IPS-18a (cell line): ENCODE data around the gene TMEM107.

Experiments used
- H3K27ac ChIP-seq: one replicate; pipeline ENCODE4 v1.5.1; 2013; ENCODE audit warnings: low read length
- H3K27me3 ChIP-seq: one replicate; pipeline ENCODE4 v1.6.1; 2013; ENCODE audit warnings: mild to moderate bottlenecking, low read length; ENCODE audit not compliant: control insufficient read depth, insufficient read depth
- H3K36me3 ChIP-seq: one replicate; pipeline ENCODE4 v1.6.1; 2013; ENCODE audit warnings: low read depth, low read length; ENCODE audit not compliant: control insufficient read depth
- H3K4me1 ChIP-seq: one replicate; pipeline ENCODE4 v1.6.1; 2013; ENCODE audit warnings: low read depth, low read length; ENCODE audit not compliant: control insufficient read depth
- H3K4me3 ChIP-seq: one replicate; pipeline ENCODE4 v1.5.1; 2013; ENCODE audit warnings: low read length
- H3K9ac ChIP-seq: one replicate; pipeline ENCODE4 v1.6.1; 2013; ENCODE audit warnings: mild to moderate bottlenecking, low read length, moderate library complexity
- H3K9me3 ChIP-seq: one replicate; pipeline ENCODE4 v1.6.1; 2013; ENCODE audit warnings: low read depth, low read length; ENCODE audit not compliant: control insufficient read depth

TMEM107 gene

GRCh38 chr17:8166731-8167130 is 9.4 kb downstream of the TMEM107 start:
- Histone ChIP-seq H3K9me3 (no peaks in the 10 kb centered on the region), H3K27ac (no peak overlapping the region), H3K27me3 (no peaks in the 10 kb centered on the region), H3K4me3 (no peak overlapping the region), H3K36me3 (no peaks in the 10 kb centered on the region), H3K9ac (no peak overlapping the region), H3K4me1 (peaks cover 14% of the 10 kb centered on the region)

- no peaks in the 10 kb centered on the region for H3K9me3 ChIP-seq
- H3K27ac ChIP-seq = no peak overlapping the region
- no peaks in the 10 kb centered on the region for H3K27me3 ChIP-seq
- H3K9ac ChIP-seq = no peak overlapping the region
- H3K4me3 ChIP-seq = peak overlapping the region; percentile 62
- peaks cover 11% of the 10 kb centered on the region for H3K36me3 ChIP-seq
- H3K4me1 ChIP-seq = peaks cover 17% of the 10 kb centered on the region
Measured at GRCh38 chr17:8164815-8165131, 11.4 kb downstream of the TMEM107 start.

GRCh38 chr17:8163978-8164814 is 12.0 kb downstream of the TMEM107 start:
- no peak overlapping the region for H3K27ac ChIP-seq
- peak overlapping the region; percentile 88 for H3K9ac ChIP-seq
- H3K27me3 ChIP-seq = no peaks in the 10 kb centered on the region
- H3K9me3 ChIP-seq = no peaks in the 10 kb centered on the region
- peaks cover 17% of the 10 kb centered on the region for H3K4me1 ChIP-seq
- peak overlapping the region; percentile 62 for H3K4me3 ChIP-seq
- peaks cover 16% of the 10 kb centered on the region for H3K36me3 ChIP-seq

GRCh38 chr17:8162997-8163977 is 12.9 kb downstream of the TMEM107 start:
- Histone ChIP-seq H3K4me3 (peak overlapping the region; percentile 62), H3K27ac (peak overlapping the region; percentile 76), H3K9ac (peak overlapping the region; percentile 88), H3K36me3 (peaks cover 16% of the 10 kb centered on the region), H3K9me3 (no peaks in the 10 kb centered on the region), H3K27me3 (no peaks in the 10 kb centered on the region), H3K4me1 (peaks cover 17% of the 10 kb centered on the region)

- H3K4me1 ChIP-seq = peaks cover 17% of the 10 kb centered on the region
- peak within 1 kb of the TSS; percentile 83 for H3K4me3 ChIP-seq
- H3K9me3 ChIP-seq = no peaks in the 10 kb centered on the region
- H3K36me3 ChIP-seq = peaks cover 16% of the 10 kb centered on the region
- peak within 1 kb of the TSS; percentile 88 for H3K9ac ChIP-seq
- peak within 1 kb of the TSS; percentile 76 for H3K27ac ChIP-seq
- H3K27me3 ChIP-seq = no peaks in the 10 kb centered on the region
Measured at GRCh38 chr17:8162233-8162996, 13.8 kb downstream of the TMEM107 start, which contains the start of gene VAMP2. Gene VAMP2 (minus strand): TSS chr17:8162948. CDS start chr17:8162879, 69 bp downstream.

GRCh38 chr17:8161289-8162232 is 14.6 kb downstream of the TMEM107 start:
- Histone ChIP-seq H3K4me1 (peaks cover 19% of the 10 kb centered on the region), H3K9ac (peak overlapping the region; percentile 75), H3K4me3 (peak overlapping the region; percentile 83), H3K27me3 (no peaks in the 10 kb centered on the region), H3K36me3 (peaks cover 16% of the 10 kb centered on the region), H3K9me3 (no peaks in the 10 kb centered on the region), H3K27ac (no peak overlapping the region)

GRCh38 chr17:8160741-8161221 is 15.4 kb downstream of the TMEM107 start:
- Histone ChIP-seq H3K4me3 (no peak overlapping the region), H3K9me3 (no peaks in the 10 kb centered on the region), H3K4me1 (peaks cover 21% of the 10 kb centered on the region), H3K27me3 (no peaks in the 10 kb centered on the region), H3K36me3 (peaks cover 16% of the 10 kb centered on the region), H3K27ac (no peak overlapping the region), H3K9ac (no peak overlapping the region)

- Histone ChIP-seq H3K27ac (no peak overlapping the region), H3K9me3 (no peaks in the 10 kb centered on the region), H3K27me3 (no peaks in the 10 kb centered on the region), H3K9ac (no peak overlapping the region), H3K4me1 (peaks cover 27% of the 10 kb centered on the region), H3K36me3 (peaks cover 16% of the 10 kb centered on the region), H3K4me3 (no peak overlapping the region)
Measured at GRCh38 chr17:8160224-8160577, 16.0 kb downstream of the TMEM107 start.

GRCh38 chr17:8159459-8160223 is 16.5 kb downstream of the TMEM107 start:
- no peak overlapping the region for H3K9ac ChIP-seq
- H3K4me3 ChIP-seq = no peak overlapping the region
- peaks cover 16% of the 10 kb centered on the region for H3K36me3 ChIP-seq
- H3K27me3 ChIP-seq = no peaks in the 10 kb centered on the region
- H3K27ac ChIP-seq = no peak overlapping the region
- peaks cover 29% of the 10 kb centered on the region for H3K4me1 ChIP-seq
- H3K9me3 ChIP-seq = no peaks in the 10 kb centered on the region

GRCh38 chr17:8159032-8159400 is 17.2 kb downstream of the TMEM107 start:
- H3K4me1 ChIP-seq = peaks cover 28% of the 10 kb centered on the region
- H3K27ac ChIP-seq = no peak overlapping the region
- H3K9ac ChIP-seq = no peak overlapping the region
- no peak overlapping the region for H3K4me3 ChIP-seq
- no peaks in the 10 kb centered on the region for H3K9me3 ChIP-seq
- H3K36me3 ChIP-seq = peaks cover 16% of the 10 kb centered on the region
- no peaks in the 10 kb centered on the region for H3K27me3 ChIP-seq
